Spleen (tissue), 11 donors: Measurements from ENCODE around the gene NDUFS8. TPM values are rescaled to one million over a fixed set of nuclear protein-coding genes. Genes with fewer than 3 reads are reported as not detected.

Source experiments
- DNase-seq: peaks from one replicate; pipeline ENCODE4 v3.0.0-alpha.2; 2020
- H3K27ac ChIP-seq, 8 donors: fragments of 200-600 bp; sonication (generic) in 7 of 8; 1 replicate in 4 of 8; 2 replicates in 4 of 8; pipeline versions ENCODE4 v1.5.0 to v1.8.0; 2016 to 2021; ENCODE audit warnings: inconsistent platforms in 4 of 8, mild to moderate bottlenecking in 4 of 8, moderate library complexity in 1 of 8
- H3K27me3 ChIP-seq, 7 donors: fragments of 200-600 bp; sonication (generic) in 6 of 7; replicated peaks in 1 of 7; 1 replicate in 4 of 7; 2 replicates in 3 of 7; pipeline versions ENCODE4 v1.5.0 to v1.8.0; 2016 to 2021; ENCODE audit warnings: inconsistent platforms in 3 of 7, mild to moderate bottlenecking in 1 of 7
- H3K36me3 ChIP-seq, 6 donors: fragments of 200-600 bp; sonication (generic) in 5 of 6; 1 replicate in 4 of 6; 2 replicates in 2 of 6; pipeline versions ENCODE4 v1.5.0 to v1.8.0; 2016 to 2021; ENCODE audit warnings: inconsistent platforms in 2 of 6
- H3K4me1 ChIP-seq, 6 donors: fragments of 200-600 bp; sonication (generic) in 5 of 6; 1 replicate in 3 of 6; 2 replicates in 3 of 6; pipeline versions ENCODE4 v1.5.0 to v1.8.0; 2016 to 2021; ENCODE audit warnings: inconsistent platforms in 3 of 6
- H3K4me3 ChIP-seq, 8 donors: fragments of 200-600 bp; sonication (generic) in 7 of 8; 1 replicate in 4 of 8; 2 replicates in 4 of 8; pipeline versions ENCODE4 v1.5.0 to v1.8.0; 2016 to 2021; ENCODE audit warnings: inconsistent platforms in 4 of 8, mild to moderate bottlenecking in 4 of 8, moderate library complexity in 2 of 8
- H3K9me3 ChIP-seq, 8 donors: fragments of 200-600 bp; sonication (generic) in 7 of 8; 1 replicate in 4 of 8; 2 replicates in 4 of 8; pipeline versions ENCODE4 v1.5.0 to v1.8.0; 2016 to 2021; ENCODE audit warnings: inconsistent platforms in 4 of 8
- POLR2A ChIP-seq, 3 donors: fragments of 450-650 bp; IDR thresholded peaks; one replicate each; pipeline ENCODE4 v1.5.1; 2017; ENCODE audit warnings: antibody characterized with exemption in 3 of 3, mild to moderate bottlenecking in 1 of 3
- POLR2AphosphoS5 ChIP-seq, 3 donors: sonication (generic); formaldehyde crosslinking; IDR thresholded peaks; one replicate each; pipeline ENCODE4 v1.5.1; 2017; ENCODE audit warnings: antibody characterized with exemption in 3 of 3
- WGBS, 5 donors: extraction: QIAGEN DNeasy Blood & Tissue Kit in 3 of 5; methylation state at CpG; one replicate each; pipeline versions ENCODE4 v1.1.5 to v1.1.7; 2013 to 2018; 5-methylcytosine and 5-hydroxymethylcytosine counted together
- intact Hi-C: fragments of 100-400 bp; cut with DNase I; formaldehyde crosslinking; loops from one replicate; pipeline ENCODE4 v1.15.0; 2023; ENCODE audit warnings: low total_unique reads
- microRNA-seq, 3 donors: library from miRNA; unstranded; fragments of <30 nt; microRNA quantifications; one replicate each; pipeline versions ENCODE4 to v1.1.0, GENCODE V29; 2019 to 2020
- polyA plus RNA-seq, 3 donors: library from polyadenylated mRNA; stranded (reverse); fragments of 200-250 nt; gene quantifications; one replicate each; pipeline ENCODE4 v1.2.1, GENCODE V29; 2013
- small RNA-seq, 4 donors: library from RNA; depleted of rRNA; stranded (forward); fragments of <200 nt; gene quantifications; one replicate each; pipeline ENCODE3, GENCODE V24; 2016
- total RNA-seq, 7 donors: library from RNA; depleted of rRNA in 3 of 7; stranded (reverse); fragments of >200 nt in 3 of 7; fragmentation: NEBNext Ultra II Directional in 4 of 7; extraction: Animal tissue kit (Norgen Biotek cat#: 25700) in 4 of 7; gene quantifications; one replicate each; pipeline versions ENCODE4 v1.1.0 to v1.2.1, GENCODE V29; 2016 to 2021
- TF ChIP-seq, protein P1 (sequence below), 11 experiments: fragments of 200-600 bp in 7 of 11; fragments of 450-650 bp in 4 of 11; sonication (generic) in 4 of 11; IDR thresholded peaks in 8 of 11; conservative IDR thresholded peaks in 3 of 11; 1 replicate in 7 of 11; 2 replicates in 4 of 11; pipeline versions ENCODE4 v1.4.0 to v1.8.0; 2016 to 2021; ENCODE audit warnings: antibody characterized with exemption in 11 of 11, inconsistent platforms in 4 of 11, mild to moderate bottlenecking in 1 of 11
- donor health status: healthy with polysubstance abuse.
- donor health status: DM: no; HTN: no; CAD: no; lungs with moderate emphysema.
- donor health status: DM: no; HTN: no; CAD: no.
- donor health status: Bipolar disorder and iron deficiency.
- donor health status: healthy.
- donor health status: DM: no; HTN: no; CAD: no.
- donor health status: DM: yes; HTN: yes; CAD: no.

The NDUFS8 gene
- total and polyA plus RNA-seq, 10 donors, result 75.4 to 132 (median 95.1) TPM

GRCh38 chr11:68083517-68083916 lies 53.0 kb downstream of the NDUFS8 start:
- intact Hi-C loops, result no loop called here
- Histone ChIP-seq H3K4me3 (no peak overlapping the region), H3K27ac (no peak overlapping the region), H3K27me3 (no peaks in the 10 kb centered on the region), H3K4me1 (no peaks in the 10 kb centered on the region), H3K9me3 (no peaks in the 10 kb centered on the region), H3K36me3 (peaks cover 0 to 32% (median 0%) of the 10 kb centered on the region in 6 donors)
- no peak for DNase-seq
- TF ChIP-seq, protein P1, sequence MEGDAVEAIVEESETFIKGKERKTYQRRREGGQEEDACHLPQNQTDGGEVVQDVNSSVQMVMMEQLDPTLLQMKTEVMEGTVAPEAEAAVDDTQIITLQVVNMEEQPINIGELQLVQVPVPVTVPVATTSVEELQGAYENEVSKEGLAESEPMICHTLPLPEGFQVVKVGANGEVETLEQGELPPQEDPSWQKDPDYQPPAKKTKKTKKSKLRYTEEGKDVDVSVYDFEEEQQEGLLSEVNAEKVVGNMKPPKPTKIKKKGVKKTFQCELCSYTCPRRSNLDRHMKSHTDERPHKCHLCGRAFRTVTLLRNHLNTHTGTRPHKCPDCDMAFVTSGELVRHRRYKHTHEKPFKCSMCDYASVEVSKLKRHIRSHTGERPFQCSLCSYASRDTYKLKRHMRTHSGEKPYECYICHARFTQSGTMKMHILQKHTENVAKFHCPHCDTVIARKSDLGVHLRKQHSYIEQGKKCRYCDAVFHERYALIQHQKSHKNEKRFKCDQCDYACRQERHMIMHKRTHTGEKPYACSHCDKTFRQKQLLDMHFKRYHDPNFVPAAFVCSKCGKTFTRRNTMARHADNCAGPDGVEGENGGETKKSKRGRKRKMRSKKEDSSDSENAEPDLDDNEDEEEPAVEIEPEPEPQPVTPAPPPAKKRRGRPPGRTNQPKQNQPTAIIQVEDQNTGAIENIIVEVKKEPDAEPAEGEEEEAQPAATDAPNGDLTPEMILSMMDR (IDR thresholded peaks at IDR 0.05 in 8 of 11, conservative IDR thresholded peaks at IDR 0.05 in 3 of 11), result no peak
- no peak for TF ChIP-seq POLR2AphosphoS5 (IDR thresholded peaks at IDR 0.05)
- TF ChIP-seq POLR2A (IDR thresholded peaks at IDR 0.05), result no peak
- 94 to 95% (median 95%) methylated on average over 3 of the region's 3 CpGs for WGBS, 5 donors

Small RNA genes lying within 50 kb of the gene (microRNA-seq; reads per million reads assigned to microRNA genes)
- gene MIR4691, result 0 to 0.35 (median 0) reads per million in 3 donors
- 0 reads per million in 3 donors for gene MIR6753
- gene MIR7113, result 0.85 to 1.4 (median 1.1) reads per million in 3 donors

Small RNA genes lying within 50 kb of the gene (small RNA-seq; reads per million reads assigned to genes)
- 0 to 0.21 (median 0.06) reads per million in 4 donors for gene MIR6753

Other genes starting within 250 kb of the NDUFS8 start
- gene UNC93B1, start 26.6 kb upstream of the NDUFS8 start, total RNA-seq, result 100 to 1,000 TPM; 110 to 151 (median 128) TPM
- 100 to 1,000 TPM; 112 to 192 (median 162) TPM for gene UNC93B1, start 26.6 kb upstream of the NDUFS8 start, polyA plus RNA-seq
- gene ALDH3B1, start 20.4 kb upstream of the NDUFS8 start, total RNA-seq, result 10 to 100 TPM; 24.8 to 46.8 (median 37.8) TPM
- 10 to 100 TPM in 1 of 3 donors, 1 to 10 TPM in 2; 7.8 to 16.4 (median 7.9) TPM for gene ALDH3B1, start 20.4 kb upstream of the NDUFS8 start, polyA plus RNA-seq
- gene TCIRG1, start 8.3 kb downstream of the NDUFS8 start, total RNA-seq, result 100 to 1,000 TPM; 286 to 540 (median 360) TPM
- 100 to 1,000 TPM; 199 to 707 (median 698) TPM for gene TCIRG1, start 8.3 kb downstream of the NDUFS8 start, polyA plus RNA-seq
- 10 to 100 TPM; 24.8 to 76.1 (median 43.2) TPM for gene CHKA, start 90.7 kb downstream of the NDUFS8 start, total RNA-seq
- gene CHKA, start 90.7 kb downstream of the NDUFS8 start, polyA plus RNA-seq, result 10 to 100 TPM; 19.7 to 26.1 (median 24.7) TPM
- 10 to 100 TPM; 39.6 to 52.8 (median 42.3) TPM for gene KMT5B, start 182.6 kb downstream of the NDUFS8 start, total RNA-seq
- 10 to 100 TPM; 12.3 to 16.7 (median 15.7) TPM for gene KMT5B, start 182.6 kb downstream of the NDUFS8 start, polyA plus RNA-seq
- gene C11orf24, start 241.3 kb downstream of the NDUFS8 start, total RNA-seq, result 10 to 100 TPM; 17.4 to 36.0 (median 25.9) TPM
- 10 to 100 TPM; 15.9 to 22.1 (median 17.9) TPM for gene C11orf24, start 241.3 kb downstream of the NDUFS8 start, polyA plus RNA-seq